ENCODE results near the gene TSKU. TPM values are rescaled to one million over a fixed set of nuclear protein-coding genes. Genes with fewer than 3 reads are reported as not detected.
"Not testable (repeated sequence)": the region's sequence is repeated elsewhere in the genome, so short reads cannot be mapped to it uniquely, and the experiment has no call there.

Gene TSKU
- total RNA-seq (ENCODE audit: unreplicated experiment) = 29.9 TPM
- long read RNA-seq, transcript TSKU-201 (2 exons, 2,712 nt) = major isoform, 6 of 7 reads
- long read RNA-seq, partial matches to known transcripts = 0 of 7 reads
- long read RNA-seq, other reads (novel, unspliced or antisense) = 0 of 7 reads

GRCh38 chr11:76783294-76783895 lies at the start of gene TSKU:
Gene TSKU (plus strand): TSS chr11:76783356. CDS start chr11:76795617, 12,261 bp downstream.
- peaks cover 28% of the 10 kb centered on the region for H3K36me3 Mint-ChIP-seq (ENCODE audit: low read depth, unreplicated experiment)
- peaks cover 27% of the 10 kb centered on the region for H3K4me1 Mint-ChIP-seq (ENCODE audit: unreplicated experiment)
- H3K27me3 Mint-ChIP-seq (ENCODE audit: unreplicated experiment) = peaks cover 15% of the 10 kb centered on the region
- H3K9me3 Mint-ChIP-seq (ENCODE audit: unreplicated experiment) = no peaks in the 10 kb centered on the region
- no peak for TF ChIP-seq CTCF (IDR thresholded peaks at IDR 0.05; ENCODE audit: unreplicated experiment)
- H3K27ac Mint-ChIP-seq (ENCODE audit: unreplicated experiment) = peak within 1 kb of the TSS; percentile 86
- peak within 1 kb of the TSS; percentile 93 for H3K4me3 Mint-ChIP-seq (ENCODE audit: unreplicated experiment)
- no peak for DNase-seq (ENCODE audit: low spot score)

GRCh38 chr11:76733906-76734305 lies 49.2 kb upstream of the TSKU start:
- not testable (repeated sequence) for H3K9me3 Mint-ChIP-seq (ENCODE audit: unreplicated experiment); H3K27me3 Mint-ChIP-seq (ENCODE audit: unreplicated experiment); H3K36me3 Mint-ChIP-seq (ENCODE audit: low read depth, unreplicated experiment); H3K4me1 Mint-ChIP-seq (ENCODE audit: unreplicated experiment); H3K27ac Mint-ChIP-seq (ENCODE audit: unreplicated experiment); H3K4me3 Mint-ChIP-seq (ENCODE audit: unreplicated experiment)
- peak; percentile 63 for DNase-seq (ENCODE audit: low spot score)
- peak; percentile 70 for TF ChIP-seq CTCF (IDR thresholded peaks at IDR 0.05; ENCODE audit: unreplicated experiment)

GRCh38 chr11:76734456-76735420 lies 48.4 kb upstream of the TSKU start:
- no peaks in the 10 kb centered on the region for H3K27me3 Mint-ChIP-seq (ENCODE audit: unreplicated experiment)
- no peak for TF ChIP-seq CTCF (IDR thresholded peaks at IDR 0.05; ENCODE audit: unreplicated experiment)
- no peaks in the 10 kb centered on the region for H3K4me1 Mint-ChIP-seq (ENCODE audit: unreplicated experiment)
- no peak overlapping the region for H3K4me3 Mint-ChIP-seq (ENCODE audit: unreplicated experiment)
- no peaks in the 10 kb centered on the region for H3K9me3 Mint-ChIP-seq (ENCODE audit: unreplicated experiment)
- H3K36me3 Mint-ChIP-seq (ENCODE audit: low read depth, unreplicated experiment) = no peaks in the 10 kb centered on the region
- no peak overlapping the region for H3K27ac Mint-ChIP-seq (ENCODE audit: unreplicated experiment)
- no peak for DNase-seq (ENCODE audit: low spot score)

GRCh38 chr11:76735841-76736240 lies 47.3 kb upstream of the TSKU start:
- Mint-ChIP-seq H3K36me3 (ENCODE audit: low read depth, unreplicated experiment) (no peaks in the 10 kb centered on the region), H3K4me3 (ENCODE audit: unreplicated experiment) (no peak overlapping the region)
- DNase-seq (ENCODE audit: low spot score) = no peak

More at GRCh38 chr11:76735841-76736240, 47.3 kb upstream of the TSKU start:
- Mint-ChIP-seq H3K4me1 (ENCODE audit: unreplicated experiment) (no peaks in the 10 kb centered on the region), H3K27ac (ENCODE audit: unreplicated experiment) (no peak overlapping the region), H3K27me3 (ENCODE audit: unreplicated experiment) (no peaks in the 10 kb centered on the region), H3K9me3 (ENCODE audit: unreplicated experiment) (no peaks in the 10 kb centered on the region)
- no peak for TF ChIP-seq CTCF (IDR thresholded peaks at IDR 0.05; ENCODE audit: unreplicated experiment)

Measured in endothelial cell (in vitro differentiated cells).